PC-3 (cell line): ENCODE measurements around the gene ABCC12.

Source experiments
- EZH2 ChIP-seq: fragments of 300-600 bp; sonication (generic); IDR thresholded peaks from one replicate; pipeline ENCODE4 v1.6.1; 2017; ENCODE audit warnings: antibody characterized with exemption, mild to moderate bottlenecking, low read length; ENCODE audit not compliant: unreplicated experiment
- EZH2phosphoT487 ChIP-seq: fragments of 300-600 bp; sonication (generic); IDR thresholded peaks from 2 replicates; pipeline ENCODE4 v1.6.1; 2018; ENCODE audit warnings: mild to moderate bottlenecking, antibody characterized with exemption, low read length, borderline replicate concordance
- TF ChIP-seq, protein P1 (sequence below): fragments of 300-600 bp; sonication (generic); conservative IDR thresholded peaks from 2 replicates; pipeline ENCODE4 v1.5.1; 2017; ENCODE audit warnings: antibody characterized with exemption, low read depth, mild to moderate bottlenecking, low read length

GRCh38 chr16:48201515-48202201 lies 45.9 kb upstream of the ABCC12 start:
- TF ChIP-seq, protein P1, sequence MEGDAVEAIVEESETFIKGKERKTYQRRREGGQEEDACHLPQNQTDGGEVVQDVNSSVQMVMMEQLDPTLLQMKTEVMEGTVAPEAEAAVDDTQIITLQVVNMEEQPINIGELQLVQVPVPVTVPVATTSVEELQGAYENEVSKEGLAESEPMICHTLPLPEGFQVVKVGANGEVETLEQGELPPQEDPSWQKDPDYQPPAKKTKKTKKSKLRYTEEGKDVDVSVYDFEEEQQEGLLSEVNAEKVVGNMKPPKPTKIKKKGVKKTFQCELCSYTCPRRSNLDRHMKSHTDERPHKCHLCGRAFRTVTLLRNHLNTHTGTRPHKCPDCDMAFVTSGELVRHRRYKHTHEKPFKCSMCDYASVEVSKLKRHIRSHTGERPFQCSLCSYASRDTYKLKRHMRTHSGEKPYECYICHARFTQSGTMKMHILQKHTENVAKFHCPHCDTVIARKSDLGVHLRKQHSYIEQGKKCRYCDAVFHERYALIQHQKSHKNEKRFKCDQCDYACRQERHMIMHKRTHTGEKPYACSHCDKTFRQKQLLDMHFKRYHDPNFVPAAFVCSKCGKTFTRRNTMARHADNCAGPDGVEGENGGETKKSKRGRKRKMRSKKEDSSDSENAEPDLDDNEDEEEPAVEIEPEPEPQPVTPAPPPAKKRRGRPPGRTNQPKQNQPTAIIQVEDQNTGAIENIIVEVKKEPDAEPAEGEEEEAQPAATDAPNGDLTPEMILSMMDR = no peak
- TF ChIP-seq EZH2 = no peak
- no peak for TF ChIP-seq EZH2phosphoT487
